ENCODE data around the gene RBM10.

GRCh38 chrX:47146936-47147859 is 2.2 kb downstream of the RBM10 start:
- no peak for TF ChIP-seq POLR2AphosphoS5 (IDR thresholded peaks at IDR 0.05)
- TF ChIP-seq, protein P1, sequence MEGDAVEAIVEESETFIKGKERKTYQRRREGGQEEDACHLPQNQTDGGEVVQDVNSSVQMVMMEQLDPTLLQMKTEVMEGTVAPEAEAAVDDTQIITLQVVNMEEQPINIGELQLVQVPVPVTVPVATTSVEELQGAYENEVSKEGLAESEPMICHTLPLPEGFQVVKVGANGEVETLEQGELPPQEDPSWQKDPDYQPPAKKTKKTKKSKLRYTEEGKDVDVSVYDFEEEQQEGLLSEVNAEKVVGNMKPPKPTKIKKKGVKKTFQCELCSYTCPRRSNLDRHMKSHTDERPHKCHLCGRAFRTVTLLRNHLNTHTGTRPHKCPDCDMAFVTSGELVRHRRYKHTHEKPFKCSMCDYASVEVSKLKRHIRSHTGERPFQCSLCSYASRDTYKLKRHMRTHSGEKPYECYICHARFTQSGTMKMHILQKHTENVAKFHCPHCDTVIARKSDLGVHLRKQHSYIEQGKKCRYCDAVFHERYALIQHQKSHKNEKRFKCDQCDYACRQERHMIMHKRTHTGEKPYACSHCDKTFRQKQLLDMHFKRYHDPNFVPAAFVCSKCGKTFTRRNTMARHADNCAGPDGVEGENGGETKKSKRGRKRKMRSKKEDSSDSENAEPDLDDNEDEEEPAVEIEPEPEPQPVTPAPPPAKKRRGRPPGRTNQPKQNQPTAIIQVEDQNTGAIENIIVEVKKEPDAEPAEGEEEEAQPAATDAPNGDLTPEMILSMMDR (IDR thresholded peaks at IDR 0.05), result no peak
